Effector CD8-positive, alpha-beta T cell (primary cell): ENCODE measurements around the gene FAH.

Source experiments
- DNase-seq: peaks from one replicate; lab custom pipeline; 2025; lab: John Stamatoyannopoulos, UW

The FAH gene

GRCh38 chr15:80199869-80200268 is 47.1 kb downstream of the FAH start:
- no peak for DNase-seq

DNA sequence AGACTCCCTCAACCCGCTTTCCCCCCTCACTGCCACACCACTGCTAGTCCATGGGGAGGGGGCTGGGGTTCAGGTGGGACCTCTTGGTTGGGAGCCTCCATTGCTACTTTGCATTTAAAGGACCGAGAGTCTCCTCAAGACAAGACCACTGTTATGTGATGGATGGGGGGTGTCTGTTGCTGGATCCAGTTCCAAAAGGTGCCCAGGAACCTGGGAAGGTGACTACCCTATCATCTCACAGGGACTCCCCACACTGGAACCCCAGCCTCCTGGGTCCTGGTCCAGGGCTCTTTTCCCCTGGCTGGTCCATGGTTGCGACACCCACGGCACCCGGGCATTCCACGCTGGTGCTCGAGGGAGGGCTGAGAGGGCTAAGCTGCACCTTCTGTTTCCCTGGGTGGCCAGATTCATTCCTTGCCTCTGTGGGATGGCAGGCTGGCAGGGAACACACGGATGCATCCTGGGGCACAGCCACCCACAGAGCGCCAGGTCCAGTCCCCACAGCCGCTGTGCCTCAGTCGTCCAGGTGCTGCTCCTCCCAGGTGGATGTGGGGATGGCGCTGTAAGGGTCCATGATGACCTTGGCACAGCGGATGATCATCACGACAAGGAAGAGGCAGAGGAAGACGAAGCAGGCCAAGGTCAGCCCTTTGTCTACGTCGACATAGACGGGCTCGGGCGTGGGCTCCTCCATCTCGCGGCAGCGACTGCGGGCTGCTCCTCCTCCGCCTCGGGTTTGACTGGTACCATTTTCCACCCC is 48.6 kb downstream of the FAH start:
- no peak for DNase-seq

DNA sequence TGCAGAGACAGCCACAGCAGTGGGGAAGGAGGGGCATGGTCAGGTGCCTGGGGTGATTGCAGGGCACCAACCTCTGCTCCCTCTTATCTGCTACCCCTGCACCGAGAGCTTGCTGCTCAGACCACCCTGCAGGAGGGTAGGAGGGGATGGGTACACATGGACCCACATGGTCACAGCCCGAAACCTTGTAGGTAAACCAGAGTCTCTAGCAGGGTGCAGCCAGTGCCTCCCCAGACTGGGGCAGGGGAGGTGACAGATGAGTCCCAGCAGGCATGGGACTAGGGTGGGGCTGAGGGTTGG is 49.2 kb downstream of the FAH start:
- DNase-seq, result no peak

DNA sequence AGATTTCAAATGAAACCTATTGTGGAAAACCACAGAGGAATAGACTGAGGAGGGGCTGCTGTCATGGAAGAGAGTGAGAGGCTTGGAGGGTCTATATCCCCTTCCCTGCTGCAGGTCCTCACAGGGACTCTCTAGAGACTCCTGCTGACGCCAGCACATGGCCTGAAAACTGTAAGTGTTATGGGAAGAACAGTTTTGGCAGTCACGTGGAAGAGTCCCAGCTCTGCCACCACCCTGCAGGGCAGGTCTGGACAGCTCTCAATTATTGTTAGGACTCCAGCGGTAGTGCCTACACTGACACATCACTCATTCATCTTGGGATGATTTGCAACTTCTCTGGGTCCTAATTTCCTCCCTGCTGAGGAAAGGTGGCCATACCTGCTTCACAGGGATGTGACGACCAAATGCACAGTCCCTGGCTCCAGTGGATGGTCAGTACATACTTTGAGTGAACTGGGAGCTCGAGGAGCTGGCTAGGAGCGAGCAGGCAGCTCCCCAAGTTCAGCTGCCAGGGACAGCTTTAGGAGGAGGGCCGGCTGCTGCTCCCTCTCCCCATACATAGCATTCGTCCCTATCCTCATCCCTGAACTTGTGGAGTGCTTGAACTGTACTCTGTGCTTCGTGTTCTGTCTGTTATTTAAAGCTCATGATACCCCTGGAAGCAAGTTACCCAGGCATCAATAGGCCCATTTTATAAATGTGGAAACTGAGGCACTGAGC is 50.0 kb downstream of the FAH start:
- no peak for DNase-seq

DNA sequence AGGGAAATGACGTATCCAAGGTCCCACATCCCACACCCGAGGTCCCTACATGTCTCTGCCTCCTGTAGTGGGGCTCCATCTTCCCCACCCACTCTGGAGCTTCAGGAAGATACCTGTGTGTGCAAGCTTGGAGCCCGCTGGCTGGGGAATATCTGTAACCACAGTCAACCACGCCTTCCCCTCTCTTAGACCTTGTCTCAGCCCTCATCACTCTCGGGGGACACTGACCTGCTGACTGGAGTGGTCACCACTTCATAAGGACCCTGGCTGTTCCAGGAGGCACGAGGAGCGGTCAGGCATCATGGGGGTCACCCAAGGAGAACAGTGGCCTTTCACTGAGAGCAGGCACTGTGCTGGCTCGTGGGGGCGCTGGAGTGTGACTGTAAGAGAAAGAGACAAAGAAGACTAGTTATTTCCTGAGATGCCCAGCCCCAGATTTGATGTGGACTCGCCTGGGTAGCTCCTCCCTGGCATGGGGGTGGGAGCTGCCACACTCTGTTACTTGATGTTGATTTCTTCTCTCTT is 50.6 kb downstream of the FAH start:
- no peak for DNase-seq

DNA sequence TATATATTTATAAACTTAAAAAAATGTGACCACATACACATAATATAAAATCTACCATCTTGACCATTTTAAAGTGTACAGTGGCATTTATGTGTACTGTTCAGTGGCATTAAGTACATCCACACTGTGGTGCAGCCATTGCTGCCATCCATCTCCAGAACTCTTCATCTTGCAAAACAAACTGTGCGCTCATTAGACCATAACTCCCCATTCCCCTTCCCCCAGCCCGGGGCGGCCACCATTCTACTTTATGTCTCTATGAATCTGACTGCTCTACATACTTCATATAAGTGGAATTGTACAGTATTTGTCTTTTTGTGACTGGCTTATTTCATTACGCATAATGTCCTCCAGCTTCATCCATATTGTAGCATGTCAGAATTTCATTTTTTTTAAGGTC is 51.4 kb downstream of the FAH start:
- DNase-seq, result no peak

DNA sequence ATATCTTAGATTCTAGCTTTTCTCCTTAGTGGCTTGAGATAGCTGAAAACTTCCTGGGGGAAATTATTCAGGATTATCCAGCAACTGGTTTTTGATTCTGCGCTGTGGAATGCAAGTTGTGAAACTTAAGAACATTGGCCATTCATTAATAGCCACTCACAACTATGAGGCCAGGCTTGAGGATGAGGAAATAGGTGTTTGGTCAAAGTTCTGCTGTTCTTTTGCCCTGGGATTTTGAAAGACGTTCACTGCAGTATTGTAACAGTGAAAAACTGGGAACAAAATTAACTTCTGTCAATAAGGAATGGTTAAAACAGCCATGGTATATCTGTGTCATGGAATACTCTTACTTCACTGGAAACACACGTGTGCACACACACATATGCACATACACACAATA is 55.1 kb downstream of the FAH start:
- no peak for DNase-seq

GRCh38 chr15:80208758-80209734 is 56.2 kb downstream of the FAH start:
- no peak for DNase-seq

DNA sequence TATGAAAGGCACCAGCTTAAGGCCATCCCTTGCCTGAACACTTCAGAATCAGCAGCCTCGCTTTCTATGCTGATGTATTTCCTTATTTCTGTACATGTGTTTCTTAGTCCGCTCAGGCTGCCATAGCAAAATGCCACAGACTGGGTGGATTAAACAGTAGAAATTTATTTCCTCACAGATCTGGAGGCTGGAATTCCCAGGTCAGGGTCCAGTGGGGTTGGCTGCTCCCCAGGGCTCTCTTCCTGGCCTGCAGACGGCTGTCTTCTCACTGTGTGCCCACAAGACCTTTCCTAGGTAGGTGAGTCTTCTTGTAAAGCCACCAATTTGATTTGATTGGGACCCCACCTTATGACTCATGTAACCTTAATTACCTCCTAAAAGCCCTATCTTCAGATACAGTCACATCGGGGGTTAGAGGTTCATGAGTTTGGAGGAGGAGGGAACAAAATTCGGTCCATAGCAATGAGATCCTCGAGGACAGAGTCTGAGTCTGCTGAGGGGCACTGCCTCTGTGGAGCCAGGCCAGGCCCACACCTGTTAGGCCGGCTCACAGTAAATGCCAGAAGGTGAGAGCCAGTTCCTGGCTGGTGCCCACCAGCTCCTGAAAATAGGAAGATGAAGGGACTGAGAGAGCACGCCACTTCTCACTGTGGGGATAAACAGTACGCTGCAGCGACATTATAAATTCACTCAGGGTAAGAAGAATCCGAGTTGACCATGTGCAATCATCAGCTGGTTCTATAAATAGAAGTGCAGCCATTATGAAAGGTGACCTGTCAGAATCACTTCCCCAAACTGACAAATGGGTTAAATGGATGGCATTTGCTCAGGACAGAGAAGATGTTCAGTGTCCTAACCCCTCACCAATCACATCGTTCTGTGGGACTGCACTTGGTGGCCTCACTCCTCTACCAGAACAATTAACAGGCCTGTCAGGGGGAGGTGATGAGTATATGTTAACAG is 58.1 kb downstream of the FAH start:
- DNase-seq, result no peak

GRCh38 chr15:80211976-80212375 is 59.2 kb downstream of the FAH start:
- no peak for DNase-seq

DNA sequence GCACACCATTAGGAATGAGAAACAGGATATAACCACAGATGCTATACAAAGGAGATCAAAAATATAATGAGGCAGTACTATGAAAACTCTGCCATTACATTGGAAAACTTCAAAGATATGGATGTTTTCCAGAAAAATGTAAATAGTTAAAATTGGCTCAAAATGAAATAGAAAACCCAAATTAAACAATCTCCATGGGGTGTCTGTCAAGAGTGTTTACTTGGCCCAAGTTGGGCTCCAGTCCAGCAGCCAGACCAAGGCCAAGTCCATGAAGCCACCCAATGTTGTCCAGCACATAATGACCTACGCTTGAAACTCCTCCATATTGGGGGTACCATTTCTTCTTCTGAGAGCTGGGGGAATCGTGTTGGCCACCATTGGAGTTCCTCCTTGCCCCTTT is 62.1 kb downstream of the FAH start:
- no peak for DNase-seq

DNA sequence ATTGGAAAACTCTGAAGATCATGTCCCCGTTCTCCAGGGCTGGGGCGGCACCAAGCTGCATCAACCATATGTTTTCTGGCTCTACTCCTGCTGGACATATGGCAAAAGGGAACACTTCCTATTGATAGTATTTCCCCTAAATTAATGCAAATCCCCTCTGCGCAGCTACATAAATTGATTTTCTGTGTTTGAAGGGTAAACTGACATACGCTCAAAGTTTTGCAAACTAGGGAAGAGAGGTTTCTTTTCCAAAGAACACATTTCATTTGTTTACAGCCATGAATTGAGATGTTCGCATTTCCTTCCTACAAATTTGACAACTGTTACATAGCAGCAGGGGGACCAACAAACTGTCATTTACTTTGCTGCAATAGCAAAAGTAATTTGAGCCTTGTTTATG is 63.3 kb downstream of the FAH start:
- no peak for DNase-seq

GRCh38 chr15:80216911-80217310 is 64.1 kb downstream of the FAH start:
- DNase-seq, result no peak

- no peak for DNase-seq
Measured at GRCh38 chr15:80217327-80217900, 64.6 kb downstream of the FAH start.

- no peak for DNase-seq
Measured at GRCh38 chr15:80219955-80220354, 67.2 kb downstream of the FAH start.

GRCh38 chr15:80228959-80229610 is 76.3 kb downstream of the FAH start:
- no peak for DNase-seq

GRCh38 chr15:80231371-80231770 is 78.6 kb downstream of the FAH start:
- no peak for DNase-seq

DNA sequence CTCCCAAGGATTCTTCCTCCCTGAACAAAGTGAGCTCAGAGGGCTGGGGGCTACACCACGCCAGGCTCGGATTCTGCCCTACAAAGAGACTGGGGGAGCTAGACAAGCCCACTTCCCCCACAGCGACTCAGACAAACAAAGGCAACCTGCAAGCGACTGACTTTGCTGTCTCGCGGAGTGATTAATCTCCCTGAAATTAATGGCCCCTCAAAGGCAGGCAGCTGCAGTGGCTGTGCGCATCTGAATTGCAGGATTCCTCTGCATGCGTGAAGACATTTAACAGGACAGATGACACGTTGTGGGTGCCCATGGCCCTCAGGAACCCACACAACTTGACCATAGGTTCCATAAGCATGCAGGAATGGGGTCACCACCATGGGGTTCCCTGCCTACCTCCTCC is 80.8 kb downstream of the FAH start:
- DNase-seq, result no peak

DNA sequence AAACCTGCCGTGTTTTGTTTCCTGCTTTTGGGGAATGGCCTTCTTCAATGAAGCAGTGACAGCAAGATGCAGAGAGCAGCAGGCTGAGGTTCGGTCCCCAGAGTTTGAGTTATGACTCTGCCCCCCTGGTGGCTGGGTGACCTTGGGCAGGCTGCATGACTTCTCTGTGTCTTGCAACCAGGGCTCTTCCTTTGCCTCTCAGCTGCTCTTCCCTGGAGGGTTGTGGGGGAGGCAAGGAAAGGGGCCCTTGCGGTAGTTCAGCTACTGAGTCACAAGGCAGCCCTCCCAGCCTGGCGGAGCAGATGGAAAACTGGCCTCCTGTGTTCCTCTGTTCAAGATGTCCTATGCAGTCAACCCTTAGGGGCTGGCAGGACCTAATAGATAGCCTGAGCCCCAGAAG is 82.1 kb downstream of the FAH start:
- DNase-seq, result no peak
